Stimulated activated CD4-positive, alpha-beta T cell treated with anti-CD3 and anti-CD28 coated beads, Interleukin-1b, Interleukin-23, amount 100 ng/mL, for 1 hour (primary cell): ENCODE data around the gene CCT6A.
A peak's percentile ranks its signal among the peaks of the same experiment; 100 is the strongest.
"Not testable (repeated sequence)": the region's sequence is repeated elsewhere in the genome, so short reads cannot be mapped to it uniquely, and the experiment has no call there.

ENCODE experiments used
- DNase-seq, 2 donors: peaks; one replicate each; pipeline ENCODE4 v3.0.0-alpha.2; 2020; ENCODE audit warnings: low read depth in 2 of 2

The CCT6A gene

GRCh38 chr7:56051053-56051338 lies 569 bp upstream of the CCT6A start:
- no peak for DNase-seq

- no peak for DNase-seq
Observed at GRCh38 chr7:56053379-56053778, 1.8 kb downstream of the CCT6A start.

GRCh38 chr7:56053993-56054392 lies 2.4 kb downstream of the CCT6A start:
- no peak for DNase-seq

GRCh38 chr7:56062382-56062781 lies 10.8 kb downstream of the CCT6A start:
- DNase-seq: no peak

GRCh38 chr7:56063500-56063881 lies 11.9 kb downstream of the CCT6A start:
- no peak for DNase-seq

GRCh38 chr7:56063882-56064625 lies 12.5 kb downstream of the CCT6A start, which contains the start of gene SUMF2:
SUMF2 (plus strand) TSS chr7:56064286; CDS start chr7:56064312, 26 bp downstream.
- DNase-seq: peak; percentile 77 to 80

GRCh38 chr7:56066376-56066775 lies 14.8 kb downstream of the CCT6A start:
- not testable (repeated sequence) for DNase-seq

- peak; percentile 8 to 29 for DNase-seq
Observed at GRCh38 chr7:56074371-56074791, 22.8 kb downstream of the CCT6A start.

- no peak for DNase-seq
Observed at GRCh38 chr7:56077681-56078080, 26.1 kb downstream of the CCT6A start.

GRCh38 chr7:56078196-56078595 lies 26.6 kb downstream of the CCT6A start:
- no peak for DNase-seq

GRCh38 chr7:56079450-56080185 lies 28.1 kb downstream of the CCT6A start:
- no peak for DNase-seq

GRCh38 chr7:56080726-56081435 lies 29.3 kb downstream of the CCT6A start:
- not testable (repeated sequence) for DNase-seq

GRCh38 chr7:56081626-56082340 lies 30.2 kb downstream of the CCT6A start:
- no peak for DNase-seq

- no peak for DNase-seq
Observed at GRCh38 chr7:56083150-56083785, 31.7 kb downstream of the CCT6A start.

- DNase-seq: no peak
Observed at GRCh38 chr7:56086761-56087160, 35.2 kb downstream of the CCT6A start.

GRCh38 chr7:56087445-56087844 lies 35.9 kb downstream of the CCT6A start:
- no peak for DNase-seq

- no peak for DNase-seq
Observed at GRCh38 chr7:56091591-56091990, 40.0 kb downstream of the CCT6A start.

- DNase-seq: not testable (repeated sequence)
Observed at GRCh38 chr7:56092388-56092787, 40.8 kb downstream of the CCT6A start.

- no peak for DNase-seq
Observed at GRCh38 chr7:56092789-56093531, 41.4 kb downstream of the CCT6A start, which contains the start of gene PHKG1. PHKG1 (minus strand) TSS chr7:56092952; CDS start chr7:56088941, 4,011 bp downstream.

GRCh38 chr7:56097700-56098099 lies 46.1 kb downstream of the CCT6A start:
- no peak for DNase-seq
